ENCODE measurements around the gene ANKRD31.
"Not testable (repeated sequence)": the region's sequence is repeated elsewhere in the genome, so short reads cannot be mapped to it uniquely, and the experiment has no call there.

The ANKRD31 gene

GRCh38 chr5:75130818-75131349, 105.8 kb downstream of the ANKRD31 start:
- no peak for DNase-seq

GRCh38 chr5:75116856-75117255, 119.8 kb downstream of the ANKRD31 start:
- no peak for DNase-seq

GRCh38 chr5:75114311-75114710, 122.4 kb downstream of the ANKRD31 start:
- not testable (repeated sequence) for DNase-seq

GRCh38 chr5:75113354-75114113, 123.1 kb downstream of the ANKRD31 start:
- no peak for DNase-seq

GRCh38 chr5:75108931-75109596, 127.6 kb downstream of the ANKRD31 start:
- no peak for DNase-seq

- DNase-seq, result no peak
Measured at GRCh38 chr5:75108515-75108914, 128.2 kb downstream of the ANKRD31 start.

- not testable (repeated sequence) for DNase-seq
Measured at GRCh38 chr5:75095956-75096355, 140.7 kb downstream of the ANKRD31 start.

- no peak for DNase-seq
Measured at GRCh38 chr5:75091597-75091996, 145.1 kb downstream of the ANKRD31 start.

- DNase-seq, result no peak
Measured at GRCh38 chr5:75089662-75090061, 147.0 kb downstream of the ANKRD31 start.

- no peak for DNase-seq
Measured at GRCh38 chr5:75089137-75089536, 147.5 kb downstream of the ANKRD31 start.

GRCh38 chr5:75088648-75089047, 148.0 kb downstream of the ANKRD31 start:
- no peak for DNase-seq

- DNase-seq, result no peak
Measured at GRCh38 chr5:75081510-75081909, 155.2 kb downstream of the ANKRD31 start.

GRCh38 chr5:75079346-75079745, 157.3 kb downstream of the ANKRD31 start:
- DNase-seq, result not testable (repeated sequence)

GRCh38 chr5:75078027-75078426, 158.7 kb downstream of the ANKRD31 start:
- DNase-seq, result no peak

- DNase-seq, result no peak
Measured at GRCh38 chr5:75072061-75072460, 164.6 kb downstream of the ANKRD31 start.

GRCh38 chr5:75071100-75071499, 165.6 kb downstream of the ANKRD31 start:
- DNase-seq, result no peak

GRCh38 chr5:75067434-75067833, 169.2 kb downstream of the ANKRD31 start:
- DNase-seq, result no peak

- no peak for DNase-seq
Measured at GRCh38 chr5:75062925-75063531, 173.7 kb downstream of the ANKRD31 start.

GRCh38 chr5:75059912-75060545, 176.6 kb downstream of the ANKRD31 start:
- DNase-seq, result peak; percentile 71

GRCh38 chr5:75058986-75059535, 177.6 kb downstream of the ANKRD31 start:
- no peak for DNase-seq

GRCh38 chr5:75057561-75057960, 179.1 kb downstream of the ANKRD31 start:
- no peak for DNase-seq

GRCh38 chr5:75055727-75056144, 180.9 kb downstream of the ANKRD31 start:
- no peak for DNase-seq

All from activated effector memory CD4-positive, alpha-beta T cell treated with anti-CD3 and anti-CD28 coated beads, Interleukin-2, amount 50 U/mL, for 16 hours (primary cell).